Non-pigmented ciliary epithelial cell (primary cell): ENCODE data around the gene LRRC73.
A peak's percentile ranks its signal among the peaks of the same experiment; 100 is the strongest.
"Not testable (repeated sequence)": the region's sequence is repeated elsewhere in the genome, so short reads cannot be mapped to it uniquely, and the experiment has no call there.

Experiments used
- DNase-seq: peaks from one replicate; pipeline ENCODE4 v3.0.0-alpha.2; 2010; ENCODE audit warnings: low read depth

LRRC73 gene

GRCh38 chr6:43510827-43511163, 649 bp upstream of the LRRC73 start:
- DNase-seq, result no peak

GRCh38 chr6:43509142-43509983, 783 bp downstream of the LRRC73 start:
- no peak for DNase-seq

GRCh38 chr6:43508481-43509141, 1.5 kb downstream of the LRRC73 start:
- DNase-seq, result no peak

GRCh38 chr6:43506667-43507471, 3.3 kb downstream of the LRRC73 start:
- DNase-seq, result peak; percentile 35

GRCh38 chr6:43506171-43506570, 4.0 kb downstream of the LRRC73 start:
- no peak for DNase-seq

DNA sequence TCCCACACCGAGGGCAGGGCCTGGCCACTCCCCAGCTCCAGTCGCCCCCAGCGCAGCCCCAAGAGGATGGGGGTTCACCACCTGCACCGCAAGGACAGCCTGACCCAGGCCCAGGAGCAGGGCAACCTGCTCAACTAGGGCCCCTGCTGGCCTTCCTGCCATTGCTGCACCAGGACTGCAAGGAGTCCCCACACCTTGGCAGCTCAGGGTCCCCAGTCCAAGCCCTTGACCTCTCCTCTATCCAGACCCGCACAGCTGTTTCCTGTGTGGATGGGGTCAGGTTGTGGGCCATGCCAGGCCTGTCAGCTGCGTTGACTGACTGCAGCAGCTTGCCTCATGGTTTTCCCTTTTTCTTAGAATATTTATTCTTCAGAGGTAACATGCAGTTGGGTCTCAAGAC, 4.4 kb downstream of the LRRC73 start:
- no peak for DNase-seq

- DNase-seq, result no peak
These were observed 5.2 kb downstream of the LRRC73 start for GRCh38 chr6:43504756-43505593.

DNA sequence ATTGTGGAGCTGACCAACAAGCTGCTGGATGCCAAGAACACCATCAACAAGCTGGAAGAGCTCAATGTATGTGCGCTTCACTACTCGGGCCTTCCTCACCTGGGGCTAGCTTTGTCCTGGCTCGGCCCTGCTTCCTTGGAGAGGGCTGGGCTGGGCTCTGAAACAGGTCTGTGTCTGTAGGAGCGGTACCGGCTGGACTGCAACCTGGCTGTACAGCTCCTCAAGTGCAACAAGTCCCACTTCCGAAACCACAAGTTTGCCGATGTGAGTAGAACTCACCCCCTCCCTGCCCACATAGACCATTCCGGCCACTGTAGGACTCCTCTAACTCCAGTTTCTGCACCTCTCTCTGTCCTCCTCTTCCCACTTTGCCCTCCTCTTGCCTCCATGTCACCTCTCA, 6.7 kb downstream of the LRRC73 start:
- no peak for DNase-seq

GRCh38 chr6:43502666-43503065, 7.5 kb downstream of the LRRC73 start:
- no peak for DNase-seq

DNA sequence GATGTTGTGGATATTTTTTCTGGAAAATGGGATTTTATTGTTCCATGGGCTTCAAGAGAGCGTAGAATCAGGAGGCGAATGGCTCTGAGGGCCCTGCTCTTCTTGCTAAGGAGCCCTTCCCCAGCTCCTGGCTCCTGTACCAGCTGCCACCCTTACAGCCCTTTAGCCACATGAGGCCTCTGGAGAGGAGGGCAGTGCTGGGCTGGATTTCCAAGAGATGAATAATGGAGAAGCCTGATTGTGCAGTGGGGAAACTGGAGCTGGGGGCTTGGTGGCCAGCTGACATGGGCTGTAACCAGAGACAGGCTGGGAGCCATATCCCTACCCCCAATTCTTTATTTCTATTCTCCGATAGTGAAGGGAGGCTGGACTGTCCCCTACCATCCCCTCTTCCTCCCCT, 9.2 kb downstream of the LRRC73 start:
- DNase-seq, result no peak

GRCh38 chr6:43499028-43499815, 10.9 kb downstream of the LRRC73 start:
- DNase-seq, result no peak

GRCh38 chr6:43498291-43498690, 11.9 kb downstream of the LRRC73 start:
- not testable (repeated sequence) for DNase-seq

- no peak for DNase-seq
These were observed 12.5 kb downstream of the LRRC73 start for GRCh38 chr6:43497689-43498088.

DNA sequence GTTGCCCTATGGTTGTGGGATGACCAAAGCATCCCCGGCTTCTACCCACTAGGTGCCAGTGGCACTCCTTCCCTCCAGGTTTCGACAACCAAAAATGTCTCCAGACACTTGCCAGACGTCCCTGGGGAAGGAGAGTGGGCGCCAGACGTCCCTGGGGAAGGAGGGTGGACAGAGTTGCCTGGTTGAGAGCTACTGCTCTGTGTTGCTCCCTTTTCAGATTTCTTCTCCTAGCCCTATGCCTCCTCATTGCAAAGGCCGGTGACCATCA, 13.1 kb downstream of the LRRC73 start:
- no peak for DNase-seq

- DNase-seq, result no peak
These were observed 13.6 kb downstream of the LRRC73 start for GRCh38 chr6:43496370-43497128.

GRCh38 chr6:43495409-43495941, 14.7 kb downstream of the LRRC73 start:
- no peak for DNase-seq

DNA sequence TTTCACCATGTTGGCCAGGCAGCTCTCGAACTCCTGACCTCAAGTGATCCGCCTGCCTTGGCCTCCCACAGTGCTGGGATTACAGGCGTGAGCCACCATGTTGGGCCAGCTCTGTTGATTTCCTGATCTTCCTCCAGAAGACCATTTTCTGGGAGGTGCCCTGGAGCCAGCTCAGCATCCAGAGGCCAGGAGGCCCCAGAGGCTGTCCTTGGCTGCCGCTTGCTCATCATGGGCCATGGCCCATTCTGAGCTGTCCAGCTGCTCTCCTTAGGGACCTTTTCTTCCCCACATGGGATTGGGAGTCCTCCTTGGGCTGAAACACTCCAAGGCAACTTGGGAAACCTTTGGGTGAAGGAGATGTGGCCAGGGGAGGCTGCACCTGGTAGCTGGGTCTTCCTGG, 15.4 kb downstream of the LRRC73 start:
- no peak for DNase-seq

- no peak for DNase-seq
These were observed 15.8 kb downstream of the LRRC73 start for GRCh38 chr6:43494321-43494720.

DNA sequence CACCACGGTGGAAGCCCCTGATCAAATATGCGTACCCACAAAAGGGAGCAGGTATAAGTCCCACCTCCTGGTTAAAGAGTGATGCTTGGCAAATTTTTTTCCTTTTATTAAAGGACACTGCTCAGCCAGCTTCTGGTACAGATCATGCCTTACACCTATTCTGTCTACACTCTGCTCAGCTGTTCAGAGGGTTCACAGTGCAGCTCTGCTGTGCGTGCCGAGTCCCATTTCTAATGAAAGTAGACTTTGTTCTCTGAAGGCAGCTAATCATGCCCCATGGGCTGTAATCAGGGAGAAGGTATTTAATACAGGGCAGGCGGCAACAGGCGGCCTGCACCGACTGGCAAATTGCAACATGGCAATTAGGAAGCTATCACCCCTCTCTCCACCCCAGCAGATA, 16.3 kb downstream of the LRRC73 start:
- no peak for DNase-seq

GRCh38 chr6:43493230-43493629, 16.9 kb downstream of the LRRC73 start:
- no peak for DNase-seq
